HG03045 (cell line): ENCODE results near the gene UMODL1.

Source experiments
- ATAC-seq: cut with Tn5 transposase; IDR thresholded peaks from one replicate; pipeline ENCODE4 v1.9.1; 2021; ENCODE audit warnings: mild to moderate bottlenecking, moderate library complexity; ENCODE audit not compliant: unreplicated experiment

The UMODL1 gene

GRCh38 chr21:42093186-42093585 is 22.1 kb downstream of the UMODL1 start:
- no peak for ATAC-seq

GRCh38 chr21:42093991-42094421 is 22.9 kb downstream of the UMODL1 start:
- ATAC-seq = no peak

- ATAC-seq = no peak
These were observed 23.7 kb downstream of the UMODL1 start for GRCh38 chr21:42094811-42095210.

- no peak for ATAC-seq
These were observed 24.5 kb downstream of the UMODL1 start for GRCh38 chr21:42095581-42095980.

- no peak for ATAC-seq
These were observed 25.4 kb downstream of the UMODL1 start for GRCh38 chr21:42096566-42096965.

- ATAC-seq = no peak
These were observed 26.2 kb downstream of the UMODL1 start for GRCh38 chr21:42097274-42097673.

GRCh38 chr21:42097860-42098454 is 26.8 kb downstream of the UMODL1 start:
- ATAC-seq = no peak

- ATAC-seq = no peak
These were observed 27.9 kb downstream of the UMODL1 start for GRCh38 chr21:42098957-42099505.

- ATAC-seq = no peak
These were observed 30.1 kb downstream of the UMODL1 start for GRCh38 chr21:42101246-42101645.

- no peak for ATAC-seq
These were observed 31.0 kb downstream of the UMODL1 start for GRCh38 chr21:42102076-42102475.

- no peak for ATAC-seq
These were observed 31.4 kb downstream of the UMODL1 start for GRCh38 chr21:42102526-42102925.

GRCh38 chr21:42102991-42103390 is 31.9 kb downstream of the UMODL1 start:
- no peak for ATAC-seq

- ATAC-seq = no peak
These were observed 32.7 kb downstream of the UMODL1 start for GRCh38 chr21:42103843-42104242.

- no peak for ATAC-seq
These were observed 34.6 kb downstream of the UMODL1 start for GRCh38 chr21:42105476-42106315.

- ATAC-seq = no peak
These were observed 35.3 kb downstream of the UMODL1 start for GRCh38 chr21:42106425-42106824.

GRCh38 chr21:42107177-42107880 is 36.2 kb downstream of the UMODL1 start:
- ATAC-seq = no peak

GRCh38 chr21:42107881-42108553 is 36.9 kb downstream of the UMODL1 start:
- ATAC-seq = peak; percentile 54

- ATAC-seq = no peak
These were observed 37.6 kb downstream of the UMODL1 start for GRCh38 chr21:42108554-42109340.

GRCh38 chr21:42109473-42109872 is 38.4 kb downstream of the UMODL1 start:
- ATAC-seq = no peak

GRCh38 chr21:42109873-42110525 is 38.9 kb downstream of the UMODL1 start:
- ATAC-seq = no peak
